Mucosa of stomach (tissue), 1 donor: Measurements from ENCODE around the gene TMEM81.

Source experiments
- H3K27me3 ChIP-seq: one replicate; pipeline ENCODE4 v1.7.0; 2013; ENCODE audit warnings: mild to moderate bottlenecking, low read length; ENCODE audit not compliant: control insufficient read depth, insufficient read depth
- H3K36me3 ChIP-seq: one replicate; pipeline ENCODE4 v1.7.0; 2013; ENCODE audit warnings: low read length; ENCODE audit not compliant: control insufficient read depth, insufficient read depth
- H3K4me1 ChIP-seq: one replicate; pipeline ENCODE4 v1.7.0; 2013; ENCODE audit warnings: mild to moderate bottlenecking, low read length; ENCODE audit not compliant: control insufficient read depth, insufficient read depth
- H3K4me3 ChIP-seq: one replicate; pipeline ENCODE4 v1.7.0; 2013; ENCODE audit warnings: low read length
- H3K9ac ChIP-seq: one replicate; pipeline ENCODE4 v1.7.0; 2013; ENCODE audit warnings: mild to moderate bottlenecking, low read length, moderate library complexity
- H3K9me3 ChIP-seq: one replicate; pipeline ENCODE4 v1.7.0; 2013; ENCODE audit warnings: mild to moderate bottlenecking, low read length, moderate library complexity; ENCODE audit not compliant: control insufficient read depth
- donor health status: Pancreatic carcinoma.

Gene TMEM81

DNA sequence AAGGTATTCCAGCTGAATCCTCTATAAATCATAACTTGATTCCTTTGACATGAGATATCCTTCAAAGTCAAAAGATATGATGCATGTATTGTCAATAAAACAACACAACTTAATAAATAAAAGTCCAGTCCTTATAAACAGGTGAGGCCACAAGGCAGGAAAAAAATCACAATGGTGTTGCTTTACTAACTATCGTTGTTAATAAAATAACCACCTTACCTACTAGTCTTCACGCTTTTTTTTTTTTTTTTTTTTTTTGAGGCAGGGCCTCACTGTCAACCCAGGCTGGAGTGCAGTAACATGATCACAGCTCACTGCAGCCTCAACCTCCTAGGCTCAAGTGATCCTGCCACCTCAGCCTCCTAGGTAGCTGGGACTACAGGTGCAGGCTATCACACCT lies at the start of gene TMEM81:
TSS of gene TMEM81 (minus strand) at position 101 of the 400 bp plus-strand sequence. CDS start 140 bp downstream, outside the sequence.
- Histone ChIP-seq H3K36me3 (no peaks in the 10 kb centered on the region), H3K27me3 (no peaks in the 10 kb centered on the region), H3K4me1 (no peaks in the 10 kb centered on the region), H3K4me3 (no peak within 1 kb of the TSS), H3K9me3 (no peaks in the 10 kb centered on the region), H3K9ac (no peak within 1 kb of the TSS)

DNA sequence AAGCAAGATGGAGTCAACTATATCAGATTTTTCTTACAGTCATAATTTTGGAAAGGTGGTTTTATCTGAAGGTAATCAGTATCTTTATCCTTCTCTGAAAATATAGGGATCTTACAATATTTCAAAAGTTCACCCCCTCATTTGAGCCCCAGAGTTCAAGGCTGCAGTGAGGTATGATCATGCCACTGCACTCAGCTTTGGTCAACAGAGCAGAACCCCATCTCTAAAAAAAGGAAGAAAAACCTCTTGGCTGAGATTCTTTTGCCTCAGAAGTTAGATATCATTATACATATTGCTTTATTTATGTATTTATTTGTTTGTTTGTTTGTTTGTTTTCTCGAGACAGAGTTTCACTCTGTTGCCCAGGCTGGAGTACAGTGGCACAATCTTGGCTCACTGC lies 49.0 kb upstream of the TMEM81 start:
- Histone ChIP-seq H3K27me3 (no peaks in the 10 kb centered on the region), H3K9me3 (no peaks in the 10 kb centered on the region), H3K4me3 (no peak overlapping the region), H3K36me3 (no peaks in the 10 kb centered on the region), H3K4me1 (no peaks in the 10 kb centered on the region), H3K9ac (no peak overlapping the region)

GRCh38 chr1:205129447-205130029 lies 45.3 kb upstream of the TMEM81 start:
- Histone ChIP-seq H3K9me3 (no peaks in the 10 kb centered on the region), H3K4me1 (no peaks in the 10 kb centered on the region), H3K4me3 (no peak overlapping the region), H3K9ac (no peak overlapping the region), H3K27me3 (no peaks in the 10 kb centered on the region), H3K36me3 (no peaks in the 10 kb centered on the region)

DNA sequence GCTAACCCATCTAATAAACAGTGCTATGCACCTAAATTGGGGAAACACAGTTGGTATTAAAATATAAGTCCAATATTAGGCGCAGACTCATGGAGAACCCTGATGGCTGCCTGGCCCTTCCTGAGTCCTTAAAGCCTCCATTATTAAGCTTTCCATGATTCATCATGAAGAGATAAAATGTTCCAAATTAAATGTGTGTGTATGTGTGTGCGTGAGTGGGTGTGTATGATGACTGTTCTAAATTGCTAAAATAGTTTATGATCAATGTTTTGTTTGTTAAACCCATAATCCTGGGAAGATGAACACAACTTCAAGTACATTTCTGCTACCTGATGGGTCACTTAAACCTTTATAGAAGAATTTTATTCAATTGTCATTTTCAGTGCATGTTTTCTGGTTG lies 43.8 kb upstream of the TMEM81 start:
- H3K4me3 ChIP-seq: no peak overlapping the region
- no peaks in the 10 kb centered on the region for H3K9me3 ChIP-seq
- H3K4me1 ChIP-seq: no peaks in the 10 kb centered on the region
- no peak overlapping the region for H3K9ac ChIP-seq
- no peaks in the 10 kb centered on the region for H3K36me3 ChIP-seq
- H3K27me3 ChIP-seq: no peaks in the 10 kb centered on the region

DNA sequence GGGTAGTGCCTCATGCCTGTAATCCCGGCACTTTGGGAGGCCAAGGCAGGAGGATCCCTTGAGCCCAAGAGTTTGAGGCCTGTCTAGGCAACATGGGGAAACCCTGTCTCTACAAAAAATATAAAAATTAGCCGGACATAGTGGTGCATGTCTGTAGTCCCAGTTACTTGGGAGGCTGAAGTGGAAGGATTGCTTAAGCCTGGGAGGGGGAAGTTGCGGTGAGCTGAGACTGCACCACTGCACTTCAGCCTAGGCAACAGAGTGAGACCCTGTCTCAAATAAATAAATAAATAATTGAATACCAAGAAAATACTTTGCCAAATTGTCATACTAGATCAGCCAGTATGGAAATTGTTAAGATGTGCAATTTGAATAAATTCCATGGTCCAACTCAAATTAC lies 43.4 kb upstream of the TMEM81 start:
- no peaks in the 10 kb centered on the region for H3K36me3 ChIP-seq
- H3K27me3 ChIP-seq: no peaks in the 10 kb centered on the region
- no peak overlapping the region for H3K4me3 ChIP-seq

DNA sequence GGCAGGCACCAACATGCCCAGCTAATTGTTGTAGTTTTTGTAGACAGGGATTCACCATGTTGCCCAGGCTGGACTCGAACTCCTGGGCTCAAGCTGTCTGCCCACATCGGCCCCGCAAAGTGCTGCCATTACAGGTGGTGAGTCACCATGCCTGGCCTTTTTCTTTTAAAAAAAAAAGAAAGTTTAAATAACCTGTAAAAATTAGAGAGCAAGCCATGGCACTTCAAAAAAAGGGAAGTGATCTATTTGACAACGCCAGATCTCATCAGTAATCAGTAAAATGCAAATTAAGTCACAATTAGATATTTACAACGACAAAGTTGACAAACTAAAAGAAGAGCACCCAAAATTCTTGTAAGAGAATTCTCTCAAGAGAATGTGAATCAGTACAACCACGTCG lies 40.5 kb upstream of the TMEM81 start:
- no peak overlapping the region for H3K4me3 ChIP-seq
- peaks cover 16% of the 10 kb centered on the region for H3K4me1 ChIP-seq
- H3K9me3 ChIP-seq: no peaks in the 10 kb centered on the region
- H3K9ac ChIP-seq: no peak overlapping the region
- no peaks in the 10 kb centered on the region for H3K36me3 ChIP-seq
- no peaks in the 10 kb centered on the region for H3K27me3 ChIP-seq

More for the DNA sequence above, 43.4 kb upstream of the TMEM81 start:
- H3K9ac ChIP-seq: no peak overlapping the region
- peaks cover 4% of the 10 kb centered on the region for H3K4me1 ChIP-seq
- H3K9me3 ChIP-seq: no peaks in the 10 kb centered on the region

DNA sequence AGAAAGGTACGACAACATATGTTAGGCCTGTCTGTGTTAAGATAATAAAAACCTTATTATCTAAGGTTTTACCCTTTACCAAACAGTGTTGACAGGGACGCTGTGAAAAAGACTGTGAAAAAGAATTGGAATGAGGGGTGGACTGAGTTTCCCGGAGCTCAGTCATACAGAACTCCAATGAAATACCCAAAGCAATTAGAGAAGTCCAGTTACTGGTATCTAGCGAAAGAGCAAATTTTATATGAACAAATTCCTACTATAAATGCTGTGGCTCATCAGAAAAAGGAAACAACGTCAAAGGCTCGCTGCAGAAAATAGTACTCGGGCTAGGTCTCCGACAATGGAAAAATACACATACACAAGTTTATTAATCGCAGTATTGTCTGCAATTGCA lies 38.2 kb upstream of the TMEM81 start:
- Histone ChIP-seq H3K4me3 (peak overlapping the region; percentile 96), H3K4me1 (peaks cover 16% of the 10 kb centered on the region), H3K9me3 (no peaks in the 10 kb centered on the region), H3K36me3 (no peaks in the 10 kb centered on the region), H3K27me3 (no peaks in the 10 kb centered on the region), H3K9ac (peak overlapping the region; percentile 95)

- Histone ChIP-seq H3K4me1 (peaks cover 16% of the 10 kb centered on the region), H3K9me3 (no peaks in the 10 kb centered on the region), H3K36me3 (no peaks in the 10 kb centered on the region), H3K4me3 (peak within 1 kb of the TSS; percentile 96), H3K27me3 (no peaks in the 10 kb centered on the region), H3K9ac (peak within 1 kb of the TSS; percentile 95)
These were observed 37.6 kb upstream of the TMEM81 start, which contains the start of gene RBBP5 for GRCh38 chr1:205121660-205122488. TSS of gene RBBP5 (minus strand) at chr1:205121978. CDS start at chr1:205121873, 105 bp downstream.

GRCh38 chr1:205118752-205119151 lies 34.5 kb upstream of the TMEM81 start:
- Histone ChIP-seq H3K36me3 (no peaks in the 10 kb centered on the region), H3K9me3 (no peaks in the 10 kb centered on the region), H3K27me3 (no peaks in the 10 kb centered on the region), H3K4me1 (peaks cover 16% of the 10 kb centered on the region), H3K9ac (no peak overlapping the region), H3K4me3 (no peak overlapping the region)

- no peak overlapping the region for H3K9ac ChIP-seq
- H3K4me3 ChIP-seq: no peak overlapping the region
- H3K4me1 ChIP-seq: no peaks in the 10 kb centered on the region
- no peaks in the 10 kb centered on the region for H3K27me3 ChIP-seq
- H3K36me3 ChIP-seq: no peaks in the 10 kb centered on the region
- H3K9me3 ChIP-seq: no peaks in the 10 kb centered on the region
These were observed 27.1 kb upstream of the TMEM81 start for GRCh38 chr1:205111354-205111753.

- Histone ChIP-seq H3K4me1 (no peaks in the 10 kb centered on the region), H3K36me3 (no peaks in the 10 kb centered on the region), H3K9ac (no peak overlapping the region), H3K4me3 (no peak overlapping the region), H3K9me3 (no peaks in the 10 kb centered on the region), H3K27me3 (no peaks in the 10 kb centered on the region)
These were observed 25.5 kb upstream of the TMEM81 start for GRCh38 chr1:205109711-205110110.

- H3K4me3 ChIP-seq: no peak overlapping the region
- no peaks in the 10 kb centered on the region for H3K4me1 ChIP-seq
- H3K9me3 ChIP-seq: no peaks in the 10 kb centered on the region
- no peak overlapping the region for H3K9ac ChIP-seq
- H3K27me3 ChIP-seq: no peaks in the 10 kb centered on the region
- H3K36me3 ChIP-seq: no peaks in the 10 kb centered on the region
These were observed 25.0 kb upstream of the TMEM81 start for GRCh38 chr1:205109269-205109668.
